ENCODE results near the gene SLC35D1.

Gene SLC35D1

GRCh38 chr1:67089685-67090208, 35.8 kb upstream of the SLC35D1 start:
- TF ChIP-seq CTCF (IDR thresholded peaks at IDR 0.05; ENCODE audit: low read depth, low read length) = no peak
- no peaks in the 10 kb centered on the region for H3K27me3 ChIP-seq (ENCODE audit: insufficient read depth, low read depth, severe bottlenecking)
- H3K4me3 ChIP-seq (ENCODE audit: low read depth, low read length) = no peak overlapping the region
- H3K36me3 ChIP-seq = no peaks in the 10 kb centered on the region
- H3K27ac ChIP-seq = no peak overlapping the region
- no peak for DNase-seq
- H3K9me3 ChIP-seq (ENCODE audit: severe bottlenecking) = no peaks in the 10 kb centered on the region

GRCh38 chr1:67088440-67088839, 34.5 kb upstream of the SLC35D1 start:
- Histone ChIP-seq H3K27me3 (ENCODE audit: insufficient read depth, low read depth, severe bottlenecking) (no peaks in the 10 kb centered on the region), H3K27ac (no peak overlapping the region)
- DNase-seq = no peak

GRCh38 chr1:67085326-67085725, 31.4 kb upstream of the SLC35D1 start:
- Histone ChIP-seq H3K9me3 (ENCODE audit: severe bottlenecking) (no peaks in the 10 kb centered on the region), H3K27me3 (ENCODE audit: insufficient read depth, low read depth, severe bottlenecking) (no peaks in the 10 kb centered on the region), H3K36me3 (no peaks in the 10 kb centered on the region), H3K4me3 (ENCODE audit: low read depth, low read length) (no peak overlapping the region), H3K27ac (no peak overlapping the region)
- TF ChIP-seq CTCF (IDR thresholded peaks at IDR 0.05; ENCODE audit: low read depth, low read length) = no peak
- no peak for DNase-seq

More at GRCh38 chr1:67088440-67088839, 34.5 kb upstream of the SLC35D1 start:
- Histone ChIP-seq H3K4me3 (ENCODE audit: low read depth, low read length) (no peak overlapping the region), H3K9me3 (ENCODE audit: severe bottlenecking) (no peaks in the 10 kb centered on the region), H3K36me3 (no peaks in the 10 kb centered on the region)
- TF ChIP-seq CTCF (IDR thresholded peaks at IDR 0.05; ENCODE audit: low read depth, low read length) = no peak

GRCh38 chr1:67084765-67085318, 30.9 kb upstream of the SLC35D1 start:
- Histone ChIP-seq H3K36me3 (no peaks in the 10 kb centered on the region), H3K4me3 (ENCODE audit: low read depth, low read length) (no peak overlapping the region), H3K9me3 (ENCODE audit: severe bottlenecking) (no peaks in the 10 kb centered on the region), H3K27ac (no peak overlapping the region), H3K27me3 (ENCODE audit: insufficient read depth, low read depth, severe bottlenecking) (no peaks in the 10 kb centered on the region)
- TF ChIP-seq CTCF (IDR thresholded peaks at IDR 0.05; ENCODE audit: low read depth, low read length) = no peak
- no peak for DNase-seq

GRCh38 chr1:67078291-67078690, 24.3 kb upstream of the SLC35D1 start:
- H3K27ac ChIP-seq = no peak overlapping the region
- H3K4me3 ChIP-seq (ENCODE audit: low read depth, low read length) = no peak overlapping the region
- H3K9me3 ChIP-seq (ENCODE audit: severe bottlenecking) = no peaks in the 10 kb centered on the region
- no peaks in the 10 kb centered on the region for H3K36me3 ChIP-seq
- TF ChIP-seq CTCF (IDR thresholded peaks at IDR 0.05; ENCODE audit: low read depth, low read length) = no peak
- no peak for DNase-seq
- H3K27me3 ChIP-seq (ENCODE audit: insufficient read depth, low read depth, severe bottlenecking) = no peaks in the 10 kb centered on the region

GRCh38 chr1:67077593-67077992, 23.6 kb upstream of the SLC35D1 start:
- Histone ChIP-seq H3K4me3 (ENCODE audit: low read depth, low read length) (no peak overlapping the region), H3K27me3 (ENCODE audit: insufficient read depth, low read depth, severe bottlenecking) (no peaks in the 10 kb centered on the region), H3K27ac (no peak overlapping the region), H3K36me3 (no peaks in the 10 kb centered on the region), H3K9me3 (ENCODE audit: severe bottlenecking) (no peaks in the 10 kb centered on the region)
- DNase-seq = no peak
- TF ChIP-seq CTCF (IDR thresholded peaks at IDR 0.05; ENCODE audit: low read depth, low read length) = no peak
